ENCODE data around the gene LMF2. TPM values are rescaled to one million over a fixed set of nuclear protein-coding genes. Genes with fewer than 3 reads are reported as not detected.

The LMF2 gene
- total RNA-seq, 1 experiment from 2014 or later: 42.4 TPM

DNA sequence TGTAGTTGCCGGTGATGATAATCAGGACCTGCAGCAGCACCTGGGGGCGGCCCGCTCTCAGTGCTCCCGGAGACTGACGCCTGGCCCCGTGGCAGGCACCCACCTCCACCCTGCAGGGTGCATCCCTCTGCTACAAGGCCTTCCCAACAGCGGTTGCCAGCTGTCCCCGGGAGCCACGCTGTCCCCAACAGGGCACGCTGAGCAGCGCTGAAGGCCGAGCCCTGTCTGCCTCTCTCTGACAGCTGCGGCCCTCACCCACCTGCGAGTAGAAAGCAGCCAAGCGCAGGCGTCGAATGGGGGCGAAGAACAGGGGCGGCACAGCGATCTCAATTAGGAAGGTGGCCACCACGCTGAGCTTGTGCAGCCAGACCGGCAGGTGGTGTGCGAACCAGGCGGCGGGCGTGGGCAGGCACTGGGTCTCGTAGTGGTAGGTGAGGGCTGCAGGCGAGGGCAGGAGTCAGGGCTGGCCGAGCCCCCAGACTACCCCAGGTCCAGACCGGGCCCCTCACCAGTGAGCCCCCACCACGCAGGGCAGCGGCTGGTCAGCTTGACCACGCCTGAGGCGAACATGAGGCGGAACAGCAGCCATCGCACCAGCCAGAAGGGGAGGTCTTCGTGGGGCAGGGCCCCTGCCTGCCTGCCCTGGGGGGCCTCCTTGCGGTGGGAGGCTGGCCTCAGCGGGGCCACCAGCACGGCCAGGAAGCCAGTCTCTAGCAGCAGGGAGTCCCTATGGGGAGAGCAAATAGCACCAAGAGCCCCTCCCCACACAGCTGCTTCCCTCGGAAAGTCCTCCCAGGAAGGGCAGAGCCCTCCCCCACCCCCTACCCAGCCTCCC is 1.5 kb downstream of the LMF2 start:
- Histone ChIP-seq H2AFZ (ENCODE audit: low read length) (no peak overlapping the region), H3K9ac (ENCODE audit: low read length) (peak overlapping the region; percentile 95; the same call in 1 of the 2 replicates), H3K4me1 (ENCODE audit: insufficient read depth, low read length) (peaks cover 7% of the 10 kb centered on the region), H3K27ac (ENCODE audit: low read length) (no peak overlapping the region), H3K9me3 (ENCODE audit: low read length) (no peaks in the 10 kb centered on the region), H4K20me1 (ENCODE audit: low read length) (no peaks in the 10 kb centered on the region), H3K27me3 (ENCODE audit: low read length) (no peaks in the 10 kb centered on the region), H3F3A (ENCODE audit: low read length, unreplicated experiment) (no peaks in the 10 kb centered on the region), H3K4me2 (ENCODE audit: low read length) (peak overlapping the region; percentile 95), H3K4me3 (ENCODE audit: low read length) (peak overlapping the region; percentile 97), H3K79me2 (ENCODE audit: low read length) (peaks cover 37% of the 10 kb centered on the region), H3K9me2 (replicated peaks; ENCODE audit: low read length) (no peaks in the 10 kb centered on the region), H3K36me3 (ENCODE audit: low read depth, low read length) (no peaks in the 10 kb centered on the region)
- DNase-seq (no peak), ATAC-seq (no peak)
- CTCF ChIA-PET: no interaction called here
- intact Hi-C loops (cut with micrococcal nuclease): no loop called here
- no TSS peak for BruUV-seq (replicated peaks)
- TF ChIP-seq EZH2 (IDR thresholded peaks at IDR 0.05; ENCODE audit: low read length, unreplicated experiment) (no peak), EZH2phosphoT487 (IDR thresholded peaks at IDR 0.05; ENCODE audit: borderline replicate concordance, low read length) (no peak)
- TF ChIP-seq, protein P1, sequence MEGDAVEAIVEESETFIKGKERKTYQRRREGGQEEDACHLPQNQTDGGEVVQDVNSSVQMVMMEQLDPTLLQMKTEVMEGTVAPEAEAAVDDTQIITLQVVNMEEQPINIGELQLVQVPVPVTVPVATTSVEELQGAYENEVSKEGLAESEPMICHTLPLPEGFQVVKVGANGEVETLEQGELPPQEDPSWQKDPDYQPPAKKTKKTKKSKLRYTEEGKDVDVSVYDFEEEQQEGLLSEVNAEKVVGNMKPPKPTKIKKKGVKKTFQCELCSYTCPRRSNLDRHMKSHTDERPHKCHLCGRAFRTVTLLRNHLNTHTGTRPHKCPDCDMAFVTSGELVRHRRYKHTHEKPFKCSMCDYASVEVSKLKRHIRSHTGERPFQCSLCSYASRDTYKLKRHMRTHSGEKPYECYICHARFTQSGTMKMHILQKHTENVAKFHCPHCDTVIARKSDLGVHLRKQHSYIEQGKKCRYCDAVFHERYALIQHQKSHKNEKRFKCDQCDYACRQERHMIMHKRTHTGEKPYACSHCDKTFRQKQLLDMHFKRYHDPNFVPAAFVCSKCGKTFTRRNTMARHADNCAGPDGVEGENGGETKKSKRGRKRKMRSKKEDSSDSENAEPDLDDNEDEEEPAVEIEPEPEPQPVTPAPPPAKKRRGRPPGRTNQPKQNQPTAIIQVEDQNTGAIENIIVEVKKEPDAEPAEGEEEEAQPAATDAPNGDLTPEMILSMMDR (conservative IDR thresholded peaks at IDR 0.05; ENCODE audit: low read depth, low read length): no peak
- POLR2A ChIA-PET (ENCODE audit: unreplicated experiment): no interaction called here

DNA sequence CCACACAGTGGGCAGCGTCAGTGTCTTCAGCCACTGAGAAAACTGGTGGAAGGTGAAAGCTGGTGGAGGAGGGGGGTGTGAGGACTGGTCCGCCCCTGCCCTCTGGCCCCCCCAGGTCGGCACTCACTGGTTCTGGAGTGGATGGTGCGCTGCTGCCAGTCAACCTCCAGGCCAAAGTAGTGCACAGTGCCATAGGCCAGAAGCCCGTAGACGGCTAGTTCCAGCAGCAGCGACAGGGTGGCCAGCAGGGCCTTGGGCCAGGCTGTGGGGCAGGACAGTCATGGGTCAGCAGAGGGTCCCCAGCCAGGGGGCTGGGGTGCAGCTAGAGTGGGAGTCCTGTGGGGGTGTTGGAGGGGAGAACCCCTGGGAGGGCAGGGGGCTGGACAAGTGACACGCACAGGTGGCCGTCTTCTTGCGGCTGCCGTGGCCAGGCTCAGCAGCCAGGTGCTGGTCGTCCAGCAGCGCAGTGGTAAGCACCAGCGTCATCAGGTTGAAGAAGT is 2.2 kb downstream of the LMF2 start:
- Histone ChIP-seq H3K9ac (ENCODE audit: low read length) (no peak overlapping the region), H3F3A (ENCODE audit: low read length, unreplicated experiment) (no peaks in the 10 kb centered on the region), H3K36me3 (ENCODE audit: low read depth, low read length) (no peaks in the 10 kb centered on the region), H3K4me2 (ENCODE audit: low read length) (no peak overlapping the region), H3K27me3 (ENCODE audit: low read length) (no peaks in the 10 kb centered on the region), H3K4me1 (ENCODE audit: insufficient read depth, low read length) (peaks cover 7% of the 10 kb centered on the region), H3K9me2 (replicated peaks; ENCODE audit: low read length) (no peaks in the 10 kb centered on the region), H3K9me3 (ENCODE audit: low read length) (no peaks in the 10 kb centered on the region), H3K79me2 (ENCODE audit: low read length) (peaks cover 34% of the 10 kb centered on the region), H4K20me1 (ENCODE audit: low read length) (no peaks in the 10 kb centered on the region), H3K27ac (ENCODE audit: low read length) (no peak overlapping the region), H2AFZ (ENCODE audit: low read length) (no peak overlapping the region), H3K4me3 (ENCODE audit: low read length) (no peak overlapping the region)
- ChIA-PET POLR2A (ENCODE audit: unreplicated experiment) (no interaction called here), CTCF (no interaction called here)
- intact Hi-C loops (cut with micrococcal nuclease): no loop called here
- DNase-seq (no peak), ATAC-seq (no peak)
- BruUV-seq (replicated peaks): no TSS peak
- TF ChIP-seq, protein P1 (conservative IDR thresholded peaks at IDR 0.05; ENCODE audit: low read depth, low read length): no peak
- TF ChIP-seq EZH2 (IDR thresholded peaks at IDR 0.05; ENCODE audit: low read length, unreplicated experiment) (no peak), EZH2phosphoT487 (IDR thresholded peaks at IDR 0.05; ENCODE audit: borderline replicate concordance, low read length) (no peak)
